ENCODE results near the gene CDK7. TPM values are rescaled to one million over a fixed set of nuclear protein-coding genes. Genes with fewer than 3 reads are reported as not detected.

Gene CDK7
- total RNA-seq, 4 donors from 2014 or later, result 16.1 to 27.4 (median 23.5) TPM

GRCh38 chr5:69202497-69202896 lies 32.2 kb upstream of the CDK7 start:
- no peaks in the 10 kb centered on the region for H3K9me3 ChIP-seq
- intact Hi-C loops (cut with DNase I), result no loop called here
- H3K36me3 ChIP-seq, result no peaks in the 10 kb centered on the region
- H3K4me1 ChIP-seq, result no peaks in the 10 kb centered on the region
- DNase-seq (ENCODE audit: extremely low spot score), result no peak
- TF ChIP-seq POLR2AphosphoS5 (IDR thresholded peaks at IDR 0.05) (no peak), EP300 (IDR thresholded peaks at IDR 0.05) (no peak), CTCF (IDR thresholded peaks at IDR 0.05) (no peak), POLR2A (IDR thresholded peaks at IDR 0.05; ENCODE audit: low read depth) (no peak)
- H3K4me3 ChIP-seq, result no peak overlapping the region
- WGBS, result 87% methylated on average over 1 of the region's 1 CpG
- H3K27me3 ChIP-seq, result no peaks in the 10 kb centered on the region
- H3K27ac ChIP-seq (replicated peaks in 1 of 4), result no peak overlapping the region

- 92% methylated on average over 4 of the region's 5 CpGs for WGBS
- DNase-seq (ENCODE audit: extremely low spot score), result no peak
- Histone ChIP-seq H3K4me1 (no peaks in the 10 kb centered on the region), H3K4me3 (no peak overlapping the region), H3K27me3 (no peaks in the 10 kb centered on the region), H3K27ac (replicated peaks in 1 of 4) (no peak overlapping the region), H3K9me3 (no peaks in the 10 kb centered on the region), H3K36me3 (no peaks in the 10 kb centered on the region)
- intact Hi-C loops (cut with DNase I), result no loop called here
- TF ChIP-seq POLR2AphosphoS5 (IDR thresholded peaks at IDR 0.05) (no peak), POLR2A (IDR thresholded peaks at IDR 0.05; ENCODE audit: low read depth) (no peak), CTCF (IDR thresholded peaks at IDR 0.05) (no peak), EP300 (IDR thresholded peaks at IDR 0.05) (no peak)
These were observed 28.0 kb upstream of the CDK7 start for GRCh38 chr5:69206528-69207190.

- H3K9me3 ChIP-seq, result no peaks in the 10 kb centered on the region
- H3K4me3 ChIP-seq, result no peak overlapping the region
- no peaks in the 10 kb centered on the region for H3K27me3 ChIP-seq
- no peaks in the 10 kb centered on the region for H3K36me3 ChIP-seq
- WGBS, result 75% methylated on average over 2 of the region's 2 CpGs
- no peak overlapping the region for H3K27ac ChIP-seq (replicated peaks in 1 of 4)
- H3K4me1 ChIP-seq, result no peaks in the 10 kb centered on the region
- TF ChIP-seq POLR2A (IDR thresholded peaks at IDR 0.05; ENCODE audit: low read depth) (no peak), EP300 (IDR thresholded peaks at IDR 0.05) (no peak), CTCF (IDR thresholded peaks at IDR 0.05) (no peak), POLR2AphosphoS5 (IDR thresholded peaks at IDR 0.05) (no peak)
- no peak for DNase-seq (ENCODE audit: extremely low spot score)
- intact Hi-C loops (cut with DNase I), result loop anchor here (10.0 kb wide), 1 partner anchor 45 kb away; the partner anchor contains the start of gene CCNB1
These were observed 25.1 kb upstream of the CDK7 start for GRCh38 chr5:69209602-69210001.

GRCh38 chr5:69211200-69211599 lies 23.5 kb upstream of the CDK7 start:
- no peak for DNase-seq (ENCODE audit: extremely low spot score)
- intact Hi-C loops (cut with DNase I), result loop anchor here (10.0 kb wide), 1 partner anchor 46 kb away; the partner anchor contains the start of gene CCNB1
- Histone ChIP-seq H3K27me3 (no peaks in the 10 kb centered on the region), H3K4me1 (no peaks in the 10 kb centered on the region), H3K36me3 (no peaks in the 10 kb centered on the region), H3K4me3 (no peak overlapping the region), H3K27ac (replicated peaks in 1 of 4) (no peak overlapping the region), H3K9me3 (no peaks in the 10 kb centered on the region)
- 84% methylated on average over 2 of the region's 2 CpGs for WGBS
- TF ChIP-seq EP300 (IDR thresholded peaks at IDR 0.05) (no peak), POLR2AphosphoS5 (IDR thresholded peaks at IDR 0.05) (no peak), CTCF (IDR thresholded peaks at IDR 0.05) (no peak), POLR2A (IDR thresholded peaks at IDR 0.05; ENCODE audit: low read depth) (no peak)
